NB4 (cell line): ENCODE results near the gene SMARCE1.

ENCODE experiments used
- MYC ChIP-seq: IDR thresholded peaks from 2 replicates; pipeline ENCODE4 v1.6.1; 2011; ENCODE audit warnings: low read depth, low read length
- TF ChIP-seq, protein P1 (sequence below): IDR thresholded peaks from one replicate; pipeline ENCODE4 v1.5.1; 2012; ENCODE audit warnings: low read depth, low read length

GRCh38 chr17:40597556-40598300, 49.9 kb downstream of the SMARCE1 start:
- TF ChIP-seq, protein P1, sequence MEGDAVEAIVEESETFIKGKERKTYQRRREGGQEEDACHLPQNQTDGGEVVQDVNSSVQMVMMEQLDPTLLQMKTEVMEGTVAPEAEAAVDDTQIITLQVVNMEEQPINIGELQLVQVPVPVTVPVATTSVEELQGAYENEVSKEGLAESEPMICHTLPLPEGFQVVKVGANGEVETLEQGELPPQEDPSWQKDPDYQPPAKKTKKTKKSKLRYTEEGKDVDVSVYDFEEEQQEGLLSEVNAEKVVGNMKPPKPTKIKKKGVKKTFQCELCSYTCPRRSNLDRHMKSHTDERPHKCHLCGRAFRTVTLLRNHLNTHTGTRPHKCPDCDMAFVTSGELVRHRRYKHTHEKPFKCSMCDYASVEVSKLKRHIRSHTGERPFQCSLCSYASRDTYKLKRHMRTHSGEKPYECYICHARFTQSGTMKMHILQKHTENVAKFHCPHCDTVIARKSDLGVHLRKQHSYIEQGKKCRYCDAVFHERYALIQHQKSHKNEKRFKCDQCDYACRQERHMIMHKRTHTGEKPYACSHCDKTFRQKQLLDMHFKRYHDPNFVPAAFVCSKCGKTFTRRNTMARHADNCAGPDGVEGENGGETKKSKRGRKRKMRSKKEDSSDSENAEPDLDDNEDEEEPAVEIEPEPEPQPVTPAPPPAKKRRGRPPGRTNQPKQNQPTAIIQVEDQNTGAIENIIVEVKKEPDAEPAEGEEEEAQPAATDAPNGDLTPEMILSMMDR: no peak
- TF ChIP-seq MYC: no peak
